Right renal cortex interstitium (tissue), 3 donors: ENCODE measurements around the gene CFAP69. TPM values are rescaled to one million over a fixed set of nuclear protein-coding genes. Genes with fewer than 3 reads are reported as not detected.
A peak's percentile ranks its signal among the peaks of the same experiment; 100 is the strongest.

Experiments used
- DNase-seq, 3 donors: peaks; one replicate each; pipeline ENCODE4 v3.0.0-alpha.2; 2013; ENCODE audit warnings: low read depth in 3 of 3, low spot score in 2 of 3
- polyA plus RNA-seq, 3 donors: library from polyadenylated mRNA; unstranded; fragments of 120-200 nt; gene quantifications; one replicate each; pipeline ENCODE4 v1.2.1, GENCODE V29; 2013; ENCODE audit not compliant: insufficient read length in 3 of 3

Gene CFAP69
- polyA plus RNA-seq = 10 to 100 TPM; 15.5 to 16.9 (median 16.7) TPM

- peak; percentile 81 to 89 (median 87) for DNase-seq
These were observed at the start of gene CFAP69 for GRCh38 chr7:90244909-90245851. Gene CFAP69, plus strand, starts transcription at chr7:90245174. Its CDS starts 251 bp downstream, at chr7:90245425.

GRCh38 chr7:90201500-90202195, 43.3 kb upstream of the CFAP69 start:
- DNase-seq = no peak

GRCh38 chr7:90207956-90208355, 37.0 kb upstream of the CFAP69 start:
- no peak for DNase-seq

- DNase-seq = no peak
These were observed 35.2 kb upstream of the CFAP69 start for GRCh38 chr7:90209776-90210175.

GRCh38 chr7:90210475-90210874, 34.5 kb upstream of the CFAP69 start:
- DNase-seq = no peak

GRCh38 chr7:90210981-90211380, 34.0 kb upstream of the CFAP69 start:
- DNase-seq = no peak

- peak; percentile 48 to 74 (median 66) for DNase-seq
These were observed 33.4 kb upstream of the CFAP69 start, which contains the start of gene STEAP2 for GRCh38 chr7:90211391-90212148. Gene STEAP2, plus strand, starts transcription at chr7:90211740. Its CDS starts 13,343 bp downstream, at chr7:90225083.

- peak in 1 of 3 donors; percentile 27 for DNase-seq
These were observed 32.9 kb upstream of the CFAP69 start for GRCh38 chr7:90212149-90212495.

- no peak for DNase-seq
These were observed 31.5 kb upstream of the CFAP69 start for GRCh38 chr7:90213521-90213920.

GRCh38 chr7:90216080-90216674, 28.8 kb upstream of the CFAP69 start:
- no peak for DNase-seq

- DNase-seq = no peak
These were observed 28.2 kb upstream of the CFAP69 start for GRCh38 chr7:90216771-90217170.

GRCh38 chr7:90222390-90222789, 22.6 kb upstream of the CFAP69 start:
- DNase-seq = no peak

GRCh38 chr7:90222811-90223725, 21.9 kb upstream of the CFAP69 start:
- no peak for DNase-seq

- no peak for DNase-seq
These were observed 20.8 kb upstream of the CFAP69 start for GRCh38 chr7:90224195-90224594.

- DNase-seq = no peak
These were observed 19.8 kb upstream of the CFAP69 start for GRCh38 chr7:90225181-90225580.

- no peak for DNase-seq
These were observed 19.4 kb upstream of the CFAP69 start for GRCh38 chr7:90225601-90226000.

- no peak for DNase-seq
These were observed 17.7 kb upstream of the CFAP69 start for GRCh38 chr7:90227259-90227658.

- DNase-seq = no peak
These were observed 15.3 kb upstream of the CFAP69 start for GRCh38 chr7:90229682-90230081.

- no peak for DNase-seq
These were observed 14.1 kb upstream of the CFAP69 start for GRCh38 chr7:90230834-90231233.
